HAP-1 (cell line): ENCODE results near the gene NXT2.
"Not testable (repeated sequence)": the region's sequence is repeated elsewhere in the genome, so short reads cannot be mapped to it uniquely, and the experiment has no call there.

Source experiments
- DNase-seq, 2 experiments: peaks; one replicate each; pipeline ENCODE4 v3.0.0-alpha.2; 2016 to 2020; ENCODE audit warnings: low spot score in 2 of 2
- H3K27me3 ChIP-seq: fragments of 250-450 bp; sonication (Bioruptor Pico); 2 replicates; pipeline ENCODE4 v1.5.1; 2020; ENCODE audit warnings: low read depth, mild to moderate bottlenecking, moderate library complexity
- H3K36me3 ChIP-seq: fragments of 250-450 bp; sonication (Bioruptor Pico); replicated peaks from 2 replicates; pipeline ENCODE4 v1.5.1; 2020; ENCODE audit warnings: mild to moderate bottlenecking
- H3K4me1 ChIP-seq: fragments of 250-450 bp; sonication (Bioruptor Pico); 2 replicates; pipeline ENCODE4 v1.5.1; 2020; ENCODE audit warnings: mild to moderate bottlenecking
- H3K4me3 ChIP-seq: fragments of 250-450 bp; sonication (Bioruptor Pico); 2 replicates; pipeline ENCODE4 v1.5.1; 2020; ENCODE audit warnings: mild to moderate bottlenecking, moderate library complexity
- H3K9me3 ChIP-seq: fragments of 250-450 bp; sonication (Bioruptor Pico); 2 replicates; pipeline ENCODE4 v1.5.1; 2020; ENCODE audit warnings: mild to moderate bottlenecking, moderate library complexity
- in situ Hi-C: fragments of 300-500 bp; cut with MboI; formaldehyde crosslinking; loops from 3 replicates; pipeline ENCODE4 v1.14.3; 2020; ENCODE audit warnings: low sequenced_read_pairs, inconsistent platforms, mixed read lengths

Gene NXT2

DNA sequence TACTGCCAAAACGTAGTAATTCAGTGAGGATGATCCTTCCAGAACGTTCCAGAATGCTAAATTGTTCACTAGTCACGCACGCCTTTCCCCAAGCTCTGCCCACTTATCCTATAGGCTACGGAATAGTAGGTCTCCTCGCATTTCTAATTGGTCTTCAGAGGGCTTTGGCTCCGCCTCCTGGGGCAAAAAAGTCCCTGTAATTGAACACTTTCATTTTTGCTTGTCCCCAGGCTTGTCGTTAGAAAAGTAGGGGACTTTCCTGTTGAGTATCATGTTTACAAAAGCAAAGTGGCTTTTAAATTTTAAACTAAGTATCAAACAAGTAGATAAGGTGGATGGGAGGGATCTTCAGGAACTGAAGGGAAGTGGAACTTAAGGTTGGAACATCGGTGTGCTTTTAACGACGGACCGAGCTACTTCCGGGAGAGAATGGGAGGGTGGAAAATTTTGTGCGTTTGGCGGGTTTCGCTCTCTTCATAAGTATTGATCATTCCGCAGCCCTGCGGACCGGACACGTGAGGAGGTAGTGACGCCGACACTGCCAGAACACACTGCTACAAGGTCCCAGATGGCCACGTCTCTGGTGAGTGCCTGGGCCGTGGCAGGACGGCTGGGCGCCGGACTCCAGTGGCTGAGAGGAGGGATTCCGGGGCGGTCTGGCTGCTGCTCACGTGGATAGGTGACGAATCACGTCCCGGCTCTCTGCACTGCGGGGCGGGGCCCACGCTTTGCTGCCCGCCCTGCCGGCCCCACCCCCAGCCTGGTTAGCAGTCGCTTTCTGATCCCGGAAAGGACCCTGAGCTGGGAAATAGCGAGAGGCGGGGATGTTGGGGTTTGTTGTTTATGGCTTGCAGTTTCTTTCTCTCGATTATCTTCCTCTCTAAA, at the start of gene NXT2:
Gene NXT2 (plus strand): TSS at position 406 of the 885 bp plus-strand sequence. CDS start 163 bp downstream, at position 569.
- Histone ChIP-seq H3K4me1 (peaks cover 5% of the 10 kb centered on the region), H3K9me3 (no peaks in the 10 kb centered on the region), H3K27me3 (peaks cover 5% of the 10 kb centered on the region; the same call in 1 of the 2 replicates), H3K36me3 (no peaks in the 10 kb centered on the region), H3K4me3 (peak within 1 kb of the TSS; percentile 79)
- in situ Hi-C loops, result no loop called here
- peak; percentile 94 to 96 for DNase-seq

- Histone ChIP-seq H3K27me3 (peaks cover 11% of the 10 kb centered on the region; the same call in 1 of the 2 replicates), H3K4me1 (no peaks in the 10 kb centered on the region), H3K9me3 (no peaks in the 10 kb centered on the region; the same call in 1 of the 2 replicates), H3K4me3 (no peak overlapping the region), H3K36me3 (no peaks in the 10 kb centered on the region)
- DNase-seq, result no peak
- in situ Hi-C loops, result loop anchor here (5.0 to 25.0 kb wide), 2 partner anchors 145 to 400 kb away; no protein-coding TSS in a partner anchor
Observed at GRCh38 chrX:109487640-109488039, 49.0 kb upstream of the NXT2 start.

GRCh38 chrX:109489174-109489573, 47.5 kb upstream of the NXT2 start:
- H3K36me3 ChIP-seq, result no peaks in the 10 kb centered on the region
- no peaks in the 10 kb centered on the region; the same call in 1 of the 2 replicates for H3K9me3 ChIP-seq
- peaks cover 6% of the 10 kb centered on the region; the same call in 1 of the 2 replicates for H3K27me3 ChIP-seq
- H3K4me3 ChIP-seq, result no peak overlapping the region
- DNase-seq, result no peak
- in situ Hi-C loops, result loop anchor here (5.0 to 25.0 kb wide), 2 partner anchors 143 to 398 kb away; no protein-coding TSS in a partner anchor
- H3K4me1 ChIP-seq, result no peaks in the 10 kb centered on the region

GRCh38 chrX:109498434-109498833, 38.2 kb upstream of the NXT2 start:
- no peaks in the 10 kb centered on the region for H3K9me3 ChIP-seq
- DNase-seq, result no peak
- in situ Hi-C loops, result loop anchor here (25.0 kb wide), 1 partner anchor 389 kb away; no protein-coding TSS in a partner anchor
- no peaks in the 10 kb centered on the region for H3K4me1 ChIP-seq
- no peak overlapping the region for H3K4me3 ChIP-seq
- no peaks in the 10 kb centered on the region for H3K36me3 ChIP-seq
- 0 out of 2 replicates have a peak, but pooled peaks cover 3% of the 10 kb centered on the region for H3K27me3 ChIP-seq

DNA sequence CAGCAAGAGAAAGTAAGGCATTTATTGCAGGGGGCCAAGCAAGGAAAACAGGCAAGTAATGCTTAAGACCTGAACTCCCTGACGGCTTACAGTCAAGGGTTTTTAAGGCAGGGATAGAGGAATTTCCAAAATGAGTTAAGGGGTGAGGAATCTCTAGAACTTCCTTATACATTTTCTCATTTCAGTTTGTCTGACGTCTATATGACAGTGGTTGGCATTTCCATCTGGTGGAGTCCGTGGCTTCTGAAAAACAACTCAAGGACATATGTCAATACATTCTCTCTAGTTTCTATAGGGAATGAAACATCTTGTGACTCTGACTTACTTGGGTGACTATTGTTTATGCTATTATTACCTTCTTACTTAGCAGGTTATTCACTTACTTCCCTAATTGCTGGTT, 35.5 kb upstream of the NXT2 start:
- H3K4me1 ChIP-seq, result no peaks in the 10 kb centered on the region
- in situ Hi-C loops, result no loop called here
- H3K4me3 ChIP-seq, result no peak overlapping the region
- 0 out of 2 replicates have a peak, but pooled peaks cover 3% of the 10 kb centered on the region for H3K27me3 ChIP-seq
- no peaks in the 10 kb centered on the region for H3K9me3 ChIP-seq
- DNase-seq, result no peak
- H3K36me3 ChIP-seq, result no peaks in the 10 kb centered on the region

DNA sequence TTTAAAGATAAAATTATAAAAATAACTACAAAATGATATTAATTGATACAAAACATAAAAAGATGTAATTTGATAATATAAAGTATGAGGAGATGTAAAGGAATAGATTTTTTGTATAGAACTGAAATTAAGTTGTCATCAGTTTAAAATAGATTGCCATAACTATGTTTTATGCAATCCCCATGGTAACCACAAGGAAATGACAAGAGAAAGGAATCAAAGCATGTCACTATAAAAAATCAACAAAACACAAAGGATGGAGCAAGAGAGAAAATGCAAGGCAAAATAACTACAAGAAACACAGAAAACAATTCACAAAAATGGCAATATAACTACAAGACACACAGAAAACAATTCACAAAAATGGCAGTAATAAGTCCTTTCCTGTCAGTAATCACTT, 27.7 kb upstream of the NXT2 start:
- H3K36me3 ChIP-seq, result no peaks in the 10 kb centered on the region
- no peak overlapping the region for H3K4me3 ChIP-seq
- no peak for DNase-seq
- H3K4me1 ChIP-seq, result no peaks in the 10 kb centered on the region
- H3K9me3 ChIP-seq, result no peaks in the 10 kb centered on the region
- peaks cover 2% of the 10 kb centered on the region; the same call in 1 of the 2 replicates for H3K27me3 ChIP-seq
- in situ Hi-C loops, result no loop called here

DNA sequence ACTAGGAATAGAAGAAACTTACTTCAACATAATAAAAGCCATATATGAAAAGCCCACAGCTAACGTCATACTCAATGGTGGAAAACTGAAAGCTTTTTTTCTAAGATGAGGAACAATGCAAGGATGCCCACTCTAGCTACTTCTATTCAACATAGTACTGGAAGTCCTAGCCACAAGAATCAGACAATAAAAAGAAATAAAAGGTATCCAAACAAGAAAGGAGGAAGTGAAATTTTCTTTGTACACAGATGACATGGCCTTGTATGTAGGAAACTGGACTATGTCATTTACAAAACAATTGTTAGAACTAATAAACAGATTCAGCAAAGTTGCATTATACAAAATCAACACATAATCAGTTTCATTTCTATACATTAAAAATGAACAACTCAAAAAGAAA, 25.5 kb upstream of the NXT2 start:
- H3K36me3 ChIP-seq, result no peaks in the 10 kb centered on the region
- peaks cover 2% of the 10 kb centered on the region; the same call in 1 of the 2 replicates for H3K27me3 ChIP-seq
- in situ Hi-C loops, result no loop called here
- no peak for DNase-seq
- H3K4me3 ChIP-seq, result no peak overlapping the region
- no peaks in the 10 kb centered on the region for H3K4me1 ChIP-seq
- no peaks in the 10 kb centered on the region for H3K9me3 ChIP-seq

- Histone ChIP-seq H3K36me3 (no peaks in the 10 kb centered on the region), H3K4me3 (no peak overlapping the region), H3K27me3 (no peaks in the 10 kb centered on the region), H3K9me3 (no peaks in the 10 kb centered on the region), H3K4me1 (peaks cover 18% of the 10 kb centered on the region)
- in situ Hi-C loops, result no loop called here
- peak; percentile 41 to 94 for DNase-seq
Observed at GRCh38 chrX:109519001-109519400, 17.6 kb upstream of the NXT2 start.

GRCh38 chrX:109533005-109533404, 3.6 kb upstream of the NXT2 start:
- H3K36me3 ChIP-seq, result no peaks in the 10 kb centered on the region
- peaks cover 5% of the 10 kb centered on the region for H3K4me1 ChIP-seq
- in situ Hi-C loops, result no loop called here
- H3K9me3 ChIP-seq, result no peaks in the 10 kb centered on the region
- DNase-seq, result no peak
- no peak overlapping the region for H3K4me3 ChIP-seq
- peaks cover 17% of the 10 kb centered on the region; the same call in 1 of the 2 replicates for H3K27me3 ChIP-seq

DNA sequence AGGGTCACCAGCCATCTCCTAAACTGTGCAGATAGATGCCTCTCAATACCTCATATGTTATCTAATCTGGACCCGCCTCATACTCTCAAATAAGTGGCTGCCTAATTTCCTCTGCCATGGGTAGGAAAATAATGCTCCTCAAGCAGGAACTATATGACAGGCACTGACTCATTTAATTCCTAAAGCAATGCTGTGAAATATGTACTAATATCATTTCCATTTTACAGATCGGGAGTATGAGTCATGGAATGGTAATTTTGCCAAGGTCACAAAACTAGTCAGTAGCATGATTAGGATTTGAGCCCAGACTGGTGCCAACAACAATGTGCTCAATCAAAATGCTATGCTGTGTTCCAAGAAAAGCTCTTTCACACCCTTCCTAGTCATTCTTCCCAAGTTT, 3.0 kb upstream of the NXT2 start:
- no peaks in the 10 kb centered on the region for H3K36me3 ChIP-seq
- in situ Hi-C loops, result no loop called here
- H3K9me3 ChIP-seq, result no peaks in the 10 kb centered on the region
- no peak overlapping the region for H3K4me3 ChIP-seq
- H3K27me3 ChIP-seq, result peaks cover 16% of the 10 kb centered on the region; the same call in 1 of the 2 replicates
- peaks cover 5% of the 10 kb centered on the region for H3K4me1 ChIP-seq
- no peak for DNase-seq

DNA sequence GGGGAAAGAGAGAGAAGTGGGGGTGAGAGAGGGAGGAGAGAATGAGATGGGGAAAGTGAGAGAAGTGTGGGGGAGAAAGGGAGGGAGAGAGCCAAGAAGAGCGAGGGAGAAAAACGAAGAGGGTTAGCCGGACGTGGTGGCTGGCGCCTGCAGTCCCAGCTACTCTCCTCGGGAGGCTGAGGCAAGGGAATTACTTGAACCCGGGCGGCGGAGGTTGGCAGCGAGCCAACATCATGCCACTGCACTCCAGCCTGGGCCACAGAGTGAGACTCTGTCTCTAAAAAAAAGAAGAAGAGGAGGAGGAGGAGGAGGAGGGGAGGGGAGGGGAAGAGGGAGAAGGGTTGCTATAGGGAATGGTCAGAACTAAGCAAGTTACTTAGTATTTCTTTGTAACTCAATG, 1.7 kb upstream of the NXT2 start:
- H3K4me1 ChIP-seq, result peaks cover 5% of the 10 kb centered on the region
- no peak overlapping the region for H3K4me3 ChIP-seq
- no peaks in the 10 kb centered on the region for H3K9me3 ChIP-seq
- no peaks in the 10 kb centered on the region for H3K36me3 ChIP-seq
- in situ Hi-C loops, result no loop called here
- no peak for DNase-seq
- peaks cover 16% of the 10 kb centered on the region; the same call in 1 of the 2 replicates for H3K27me3 ChIP-seq

DNA sequence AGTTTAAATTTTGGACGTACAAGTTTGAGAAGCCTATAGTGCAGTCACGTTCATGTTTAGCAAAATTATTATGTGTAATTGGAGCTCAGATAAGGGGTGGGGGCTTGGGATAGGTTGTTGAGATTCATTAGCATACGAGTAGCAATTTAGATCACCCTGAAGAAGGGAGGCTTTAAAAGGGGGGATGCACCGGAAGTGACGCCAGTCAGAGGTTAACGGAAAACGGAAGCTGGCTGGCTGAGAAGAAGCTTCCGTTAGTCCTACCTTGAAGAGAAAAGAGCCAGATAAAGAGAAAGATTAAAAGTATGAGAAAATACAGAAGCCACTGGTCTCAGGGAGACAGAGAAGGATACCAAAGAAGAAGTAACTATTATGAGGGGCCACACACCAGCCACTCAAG, 1.1 kb upstream of the NXT2 start:
- H3K9me3 ChIP-seq, result no peaks in the 10 kb centered on the region
- no peak overlapping the region for H3K4me3 ChIP-seq
- H3K36me3 ChIP-seq, result no peaks in the 10 kb centered on the region
- H3K4me1 ChIP-seq, result peaks cover 5% of the 10 kb centered on the region
- H3K27me3 ChIP-seq, result peaks cover 14% of the 10 kb centered on the region; the same call in 1 of the 2 replicates
- in situ Hi-C loops, result no loop called here
- DNase-seq, result no peak

GRCh38 chrX:109537324-109537665, 651 bp downstream of the NXT2 start:
- DNase-seq, result no peak

DNA sequence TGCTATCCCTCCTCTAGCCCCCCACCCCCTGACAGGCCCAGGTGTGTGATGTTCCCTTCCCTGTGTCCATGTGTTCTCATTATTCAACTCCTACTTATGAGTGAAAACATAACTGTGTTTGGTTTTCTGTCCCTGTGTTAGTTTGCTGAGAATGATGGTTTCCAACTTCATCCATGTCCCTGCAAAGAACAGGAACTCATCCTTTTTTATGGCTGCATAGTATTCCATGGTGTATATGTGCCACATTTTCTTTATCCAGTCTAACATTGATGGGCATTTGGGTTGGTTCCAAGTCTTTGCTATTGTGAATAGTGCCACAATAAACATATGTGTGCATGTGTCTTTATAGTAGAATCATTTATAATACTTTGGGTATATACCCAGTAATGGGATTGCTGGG, 2.4 kb downstream of the NXT2 start:
- H3K4me3 ChIP-seq, in situ Hi-C loops, H3K36me3 ChIP-seq, H3K9me3 ChIP-seq, DNase-seq, H3K4me1 ChIP-seq, H3K27me3 ChIP-seq: not testable (repeated sequence)

More at GRCh38 chrX:109537324-109537665, 651 bp downstream of the NXT2 start:
- peaks cover 5% of the 10 kb centered on the region; the same call in 1 of the 2 replicates for H3K27me3 ChIP-seq
- H3K36me3 ChIP-seq, result no peaks in the 10 kb centered on the region
- in situ Hi-C loops, result no loop called here
- H3K4me1 ChIP-seq, result peaks cover 5% of the 10 kb centered on the region
- H3K9me3 ChIP-seq, result no peaks in the 10 kb centered on the region
- peak overlapping the region; percentile 79 for H3K4me3 ChIP-seq
